Measurements from ENCODE around the gene SLC38A10. TPM values are rescaled to one million over a fixed set of nuclear protein-coding genes. Genes with fewer than 3 reads are reported as not detected.
A peak's percentile ranks its signal among the peaks of the same experiment; 100 is the strongest.

The SLC38A10 gene
- total RNA-seq, 3 donors from 2014 or later (not counting 1 experiment from before 2014, with no cell fraction given) = 72.2 to 104 (median 90.5) TPM

- H3K4me3 Mint-ChIP-seq = no peak overlapping the region
- intact Hi-C loops (cut with micrococcal nuclease) = loop anchor here (10.0 kb wide), 1 partner anchor 208 kb away; the partner anchor contains the start of gene BAIAP2
Measured at GRCh38 chr17:81243333-81243664, 51.8 kb downstream of the SLC38A10 start.

GRCh38 chr17:81242421-81243332, 52.4 kb downstream of the SLC38A10 start:
- ATAC-seq = no peak
- H3K4me1 Mint-ChIP-seq = peaks cover 18 to 24% of the 10 kb centered on the region in 2 donors

More at GRCh38 chr17:81243333-81243664, 51.8 kb downstream of the SLC38A10 start:
- no peak for TF ChIP-seq CTCF (IDR thresholded peaks at IDR 0.05)
- Mint-ChIP-seq H3K27me3 (ENCODE audit: low read depth in 2 of 2) (no peaks in the 10 kb centered on the region), H3K36me3 (no peaks in the 10 kb centered on the region), H3K4me1 (peaks cover 18 to 24% of the 10 kb centered on the region in 2 donors), H3K9me3 (no peaks in the 10 kb centered on the region), H3K27ac (no peak overlapping the region)
- ATAC-seq (no peak), DNase-seq (no peak)
- Histone ChIP-seq H3K27me3 (ENCODE audit: control insufficient read depth, insufficient read depth, low read length) (no peaks in the 10 kb centered on the region), H3K4me3 (ENCODE audit: low read length) (no peak overlapping the region), H3K9me3 (ENCODE audit: control insufficient read depth, insufficient read depth, low read length) (no peaks in the 10 kb centered on the region), H3K4me1 (ENCODE audit: control insufficient read depth, insufficient read depth, low read length) (peaks cover 31% of the 10 kb centered on the region), H3K36me3 (ENCODE audit: control insufficient read depth, insufficient read depth, low read length) (no peaks in the 10 kb centered on the region), H3K27ac (ENCODE audit: low read length) (no peak overlapping the region)
- WGBS (ENCODE audit: insufficient coverage) = 92% methylated on average over 10 of the region's 10 CpGs

GRCh38 chr17:81241648-81242420, 53.3 kb downstream of the SLC38A10 start:
- Mint-ChIP-seq H3K4me3 (peak overlapping the region; percentile 56), H3K36me3 (no peaks in the 10 kb centered on the region), H3K27ac (peak overlapping the region in 1 of 2 donors; percentile 79), H3K9me3 (no peaks in the 10 kb centered on the region), H3K4me1 (peaks cover 18 to 30% of the 10 kb centered on the region in 2 donors), H3K27me3 (ENCODE audit: low read depth in 2 of 2) (no peaks in the 10 kb centered on the region)
- H3K4me3 ChIP-seq (ENCODE audit: low read length) = no peak overlapping the region
- intact Hi-C loops (cut with micrococcal nuclease) = loop anchor here (1.0 to 10.0 kb wide), 3 partner anchors 100 to 207 kb away; partner anchors contain the start of gene BAIAP2
- ATAC-seq (peak in 2 of 3 donors; percentile 11 to 17), DNase-seq (peak; percentile 69 to 74)
- WGBS (ENCODE audit: insufficient coverage) = 46% methylated on average over 26 of the region's 26 CpGs
- TF ChIP-seq CTCF (IDR thresholded peaks at IDR 0.05) = peak; percentile 64
- H3K4me1 ChIP-seq (ENCODE audit: control insufficient read depth, insufficient read depth, low read length) = peaks cover 45% of the 10 kb centered on the region
- H3K36me3 ChIP-seq (ENCODE audit: control insufficient read depth, insufficient read depth, low read length) = no peaks in the 10 kb centered on the region
- H3K9me3 ChIP-seq (ENCODE audit: control insufficient read depth, insufficient read depth, low read length) = no peaks in the 10 kb centered on the region
- no peaks in the 10 kb centered on the region for H3K27me3 ChIP-seq (ENCODE audit: control insufficient read depth, insufficient read depth, low read length)
- no peak overlapping the region for H3K27ac ChIP-seq (ENCODE audit: low read length)

More at GRCh38 chr17:81242421-81243332, 52.4 kb downstream of the SLC38A10 start:
- TF ChIP-seq CTCF (IDR thresholded peaks at IDR 0.05) = no peak
- H3K36me3 ChIP-seq (ENCODE audit: control insufficient read depth, insufficient read depth, low read length) = no peaks in the 10 kb centered on the region
- Mint-ChIP-seq H3K4me3 (no peak overlapping the region), H3K36me3 (no peaks in the 10 kb centered on the region), H3K9me3 (no peaks in the 10 kb centered on the region), H3K27me3 (ENCODE audit: low read depth in 2 of 2) (no peaks in the 10 kb centered on the region), H3K27ac (peak overlapping the region in 1 of 2 donors; percentile 79)
- no peak overlapping the region for H3K4me3 ChIP-seq (ENCODE audit: low read length)
- intact Hi-C loops (cut with micrococcal nuclease) = loop anchor here (10.0 kb wide), 1 partner anchor 208 kb away; the partner anchor contains the start of gene BAIAP2
- WGBS (ENCODE audit: insufficient coverage) = 79% methylated on average over 30 of the region's 33 CpGs
- no peaks in the 10 kb centered on the region for H3K27me3 ChIP-seq (ENCODE audit: control insufficient read depth, insufficient read depth, low read length)
- no peaks in the 10 kb centered on the region for H3K9me3 ChIP-seq (ENCODE audit: control insufficient read depth, insufficient read depth, low read length)
- no peak overlapping the region for H3K27ac ChIP-seq (ENCODE audit: low read length)
- peaks cover 37% of the 10 kb centered on the region for H3K4me1 ChIP-seq (ENCODE audit: control insufficient read depth, insufficient read depth, low read length)
- no peak for DNase-seq

Data from natural killer cell (primary cell).